ENCODE results near the gene SELENOP. TPM values are rescaled to one million over a fixed set of nuclear protein-coding genes. Genes with fewer than 3 reads are reported as not detected.

SELENOP gene
- total and polyA plus RNA-seq, 2 of the 8 experiments (the other 6 are each of a cell fraction or from before 2014, with no cell fraction given) = 5.5 to 19.4 TPM

DNA sequence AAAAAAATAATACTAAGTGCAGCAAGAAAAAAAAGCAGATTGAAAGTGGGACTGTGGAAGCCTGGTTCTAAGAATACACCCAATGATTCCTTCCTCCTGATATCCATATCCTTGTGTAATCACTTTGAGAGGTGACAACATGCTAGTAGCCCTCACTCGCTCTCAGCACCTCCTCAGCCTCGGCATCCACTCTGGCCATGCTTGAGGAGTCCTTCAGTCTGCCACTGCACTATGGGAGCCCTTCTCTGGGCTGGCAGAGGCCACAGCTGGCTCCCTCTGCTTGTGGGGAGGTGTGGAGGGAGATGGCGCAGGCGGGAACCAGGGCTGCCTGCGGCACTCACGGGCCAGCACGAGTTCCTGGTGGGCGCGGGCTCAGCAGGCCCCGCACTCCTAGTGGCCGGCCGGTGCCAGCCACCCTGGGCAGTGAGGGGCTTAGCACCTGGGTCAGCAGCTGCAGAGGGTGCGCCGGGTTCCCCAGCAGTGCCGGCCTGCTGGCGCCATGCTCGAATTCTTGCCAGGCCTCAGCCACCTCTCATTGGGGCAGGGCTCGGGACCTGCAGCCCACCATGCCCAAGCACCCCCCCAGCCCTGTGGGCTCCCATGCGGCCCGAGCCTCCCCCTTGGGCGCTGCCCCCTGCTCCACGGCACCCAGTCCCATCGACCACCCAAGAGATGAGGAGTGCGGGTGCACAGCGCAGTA lies 24.5 kb upstream of the SELENOP start:
- Histone ChIP-seq H3K23ac (ENCODE audit: insufficient read length) (no peak overlapping the region), H3K4me2 (ENCODE audit: insufficient read depth in 1 of 2, low read depth in 2 of 2, low read length in 2 of 2) (no peak overlapping the region), H3K4ac (replicated peaks; ENCODE audit: insufficient read length, low read depth, low read length) (no peak overlapping the region), H4K8ac (ENCODE audit: extremely low read depth, insufficient read depth, low read length) (no peak overlapping the region), H2AK5ac (ENCODE audit: low read depth, low read length) (no peak overlapping the region), H3K79me1 (ENCODE audit: low read depth, low read length) (no peaks in the 10 kb centered on the region), H3K14ac (ENCODE audit: insufficient read length) (no peak overlapping the region), H2BK20ac (ENCODE audit: low read length) (no peak overlapping the region), H3K27me3 (replicated peaks in 1 of 4; ENCODE audit: control insufficient read depth in 3 of 4, extremely low read depth in 1 of 4, insufficient read depth in 3 of 4, low read length in 3 of 4) (no peaks in the 10 kb centered on the region; a peak in 1 of 7 replicates), H2BK15ac (ENCODE audit: low read length) (no peak overlapping the region), H3K36me3 (ENCODE audit: control insufficient read depth in 2 of 4, insufficient read depth in 4 of 4, low read length in 3 of 4) (no peaks in the 10 kb centered on the region), H3K9me3 (ENCODE audit: insufficient read depth in 2 of 2, low read depth in 1 of 2, low read length in 1 of 2) (peaks cover 0 to 7% of the 10 kb centered on the region in 2 experiments; a peak in 1 of 4 replicates), H2BK12ac (ENCODE audit: low read depth, low read length) (no peak overlapping the region), H2BK120ac (replicated peaks; ENCODE audit: low read depth, low read length) (no peak overlapping the region), H3K56ac (replicated peaks; ENCODE audit: insufficient read length, low read depth, low read length) (no peak overlapping the region), H3K79me2 (ENCODE audit: control insufficient read depth in 1 of 2, insufficient read depth in 2 of 2, low read length in 2 of 2) (no peaks in the 10 kb centered on the region), H3K9ac (replicated peaks in 1 of 4; ENCODE audit: extremely low read depth in 1 of 4, low read depth in 3 of 4, low read length in 3 of 4) (no peak overlapping the region), H3K4me1 (replicated peaks in 1 of 4; ENCODE audit: control insufficient read depth in 3 of 4, insufficient read depth in 4 of 4, low read length in 3 of 4) (no peaks in the 10 kb centered on the region), H3K4me3 (ENCODE audit: extremely low read depth in 1 of 4, insufficient read depth in 2 of 4, low read depth in 3 of 4, low read length in 4 of 4) (no peak overlapping the region), H4K20me1 (replicated peaks in 1 of 2; ENCODE audit: control insufficient read depth in 1 of 2, insufficient read depth in 2 of 2, low read length in 2 of 2) (no peaks in the 10 kb centered on the region), H4K5ac (ENCODE audit: insufficient read length, low read depth, low read length) (no peak overlapping the region), H3K27ac (ENCODE audit: low read depth, low read length) (no peak overlapping the region), H2AFZ (ENCODE audit: low read length) (no peak overlapping the region), H3K18ac (ENCODE audit: extremely low read depth, low read length) (no peak overlapping the region), H2BK5ac (ENCODE audit: low read depth, low read length) (no peak overlapping the region), H3K23me2 (ENCODE audit: low read depth, low read length) (no peaks in the 10 kb centered on the region), H4K91ac (replicated peaks; ENCODE audit: insufficient read length, low read length) (no peak overlapping the region)
- FAIRE-seq = no peak
- POLR2A ChIA-PET (ENCODE audit: partially characterized antibody) = no interaction called here
- no peak for DNase-seq (ENCODE audit: low read depth in 1 of 2, low spot score in 2 of 2)
- CTCF ChIA-PET (ENCODE audit: partially characterized antibody) = interaction anchor here (1.1 to 2.0 kb wide), 3 partner anchors 9 to 35 kb away, joined by 3 to 5 read pairs (median 4); no protein-coding TSS in a partner anchor
- WGBS, 2 experiments (ENCODE audit: extremely low coverage in 1 of 2, insufficient coverage in 1 of 2, insufficient read length in 1 of 2, insufficient replicate concordance in 2 of 2, low coverage in 1 of 2, low lambda C conversion rate in 2 of 2, missing lambda C conversion rate in 1 of 2) = 98% methylated on average over 22 of the region's 25 CpGs; no CpG with 5 or more reads in 1 of the 2 experiments
- TF ChIP-seq SAP30 (IDR thresholded peaks at IDR 0.05; ENCODE audit: insufficient read depth, insufficient replicate concordance, low read length) = no peak
- no peak for TF ChIP-seq BCL11A (IDR thresholded peaks at IDR 0.05; ENCODE audit: low read depth in 2 of 2, low read length in 2 of 2)
